Naive thymus-derived CD4-positive, alpha-beta T cell (primary cell): ENCODE measurements around the gene KCNIP4. TPM values are rescaled to one million over a fixed set of nuclear protein-coding genes. Genes with fewer than 3 reads are reported as not detected.

Source experiments
- ATAC-seq: fragments of 150-1000 bp; cut with Tn5 transposase; 2 replicates; pipeline ENCODE4 v1.10.0; 2021; ENCODE audit warnings: mild to moderate bottlenecking, moderate library complexity
- CTCF ChIA-PET: fragments of 350-600 bp; sonication (Branson Sonifier 250); formaldehyde crosslinking; loops from one replicate; lab custom pipeline; 2021; ENCODE audit warnings: antibody characterized with exemption; lab: Charles Lee
- POLR2A ChIA-PET: fragments of 350-600 bp; sonication (Branson Sonifier 250); formaldehyde crosslinking; loops from one replicate; lab custom pipeline; 2021; ENCODE audit warnings: antibody characterized with exemption, inconsistent platforms; lab: Charles Lee
- DNase-seq, 9 donors: peaks; one replicate each; pipeline versions ENCODE4 v3.0.0 to v3.0.0-alpha.2; 2020 to 2022; ENCODE audit warnings: mixed read lengths in 1 of 9
- H3K27ac ChIP-seq: one replicate; pipeline ENCODE4 v1.7.0; 2013; ENCODE audit warnings: mild to moderate bottlenecking, low read depth, low read length, moderate library complexity
- H3K27me3 ChIP-seq, 2 donors: one replicate each; pipeline ENCODE4 v1.7.0; 2013; ENCODE audit warnings: low read length in 2 of 2, mild to moderate bottlenecking in 2 of 2, moderate library complexity in 2 of 2; ENCODE audit not compliant: control insufficient read depth in 2 of 2, insufficient read depth in 2 of 2
- H3K36me3 ChIP-seq, 3 experiments: 1 replicate in 2 of 3; 2 replicates in 1 of 3; pipeline ENCODE4 v1.7.0; 2013; ENCODE audit warnings: low read length in 3 of 3, mild to moderate bottlenecking in 3 of 3, moderate library complexity in 1 of 3; ENCODE audit not compliant: insufficient read depth in 3 of 3, control insufficient read depth in 2 of 3
- H3K4me1 ChIP-seq, 2 donors: one replicate each; pipeline ENCODE4 v1.7.0; 2013; ENCODE audit warnings: low read length in 2 of 2, mild to moderate bottlenecking in 2 of 2, moderate library complexity in 1 of 2; ENCODE audit not compliant: control insufficient read depth in 2 of 2, insufficient read depth in 2 of 2
- H3K4me3 ChIP-seq: 2 replicates; pipeline ENCODE4 v1.7.0; 2013; ENCODE audit warnings: mild to moderate bottlenecking, low read length
- H3K9me3 ChIP-seq, 3 experiments: 1 replicate in 2 of 3; 2 replicates in 1 of 3; pipeline ENCODE4 v1.7.0; 2013; ENCODE audit warnings: low read length in 3 of 3; ENCODE audit not compliant: control insufficient read depth in 2 of 3
- H3K27ac Mint-ChIP-seq, 9 donors: one replicate each; pipeline ENCODE4 v1.8.0; 2020 to 2022; ENCODE audit warnings: mixed read lengths in 9 of 9, mild to moderate bottlenecking in 8 of 9, moderate library complexity in 5 of 9, inconsistent platforms in 2 of 9
- H3K27me3 Mint-ChIP-seq, 5 donors: one replicate each; pipeline ENCODE4 v1.8.0; 2021 to 2022; ENCODE audit warnings: mixed read lengths in 5 of 5, mild to moderate bottlenecking in 1 of 5
- H3K36me3 Mint-ChIP-seq, 5 donors: one replicate each; pipeline ENCODE4 v1.8.0; 2020 to 2022; ENCODE audit warnings: mixed read lengths in 5 of 5, mild to moderate bottlenecking in 3 of 5, inconsistent platforms in 1 of 5
- H3K4me1 Mint-ChIP-seq, 7 donors: one replicate each; pipeline ENCODE4 v1.8.0; 2020 to 2022; ENCODE audit warnings: mixed read lengths in 7 of 7, mild to moderate bottlenecking in 3 of 7, inconsistent platforms in 1 of 7
- H3K4me3 Mint-ChIP-seq, 10 donors: one replicate each; pipeline ENCODE4 v1.8.0; 2020 to 2022; ENCODE audit warnings: mild to moderate bottlenecking in 10 of 10, mixed read lengths in 10 of 10, moderate library complexity in 6 of 10, inconsistent platforms in 2 of 10
- H3K9me3 Mint-ChIP-seq, 11 donors: one replicate each; pipeline ENCODE4 v1.8.0; 2020 to 2022; ENCODE audit warnings: mixed read lengths in 11 of 11, mild to moderate bottlenecking in 4 of 11, inconsistent platforms in 1 of 11, moderate library complexity in 1 of 11
- intact Hi-C, 2 donors: fragments of 100-400 bp; cut with micrococcal nuclease; formaldehyde crosslinking; loops; one replicate each; pipeline ENCODE4 v1.15.1; 2023
- polyA plus RNA-seq, 2 donors: library from polyadenylated mRNA; unstranded; fragments of 300-500 nt; fragmentation: Illumina TruSeq; gene quantifications; one replicate each; pipeline ENCODE4 v1.2.3, GENCODE V29; 2021
- total RNA-seq, 6 experiments: library from RNA in 5 of 6; stranded (reverse) in 5 of 6; gene quantifications; 1 replicate in 5 of 6; 2 replicates in 1 of 6; pipeline ENCODE4 v1.2.3 and lab custom pipeline; 2021 to 2026

KCNIP4 gene
- total and polyA plus RNA-seq, 7 experiments from 2014 or later = 0.29 TPM; not detected in 6

DNA sequence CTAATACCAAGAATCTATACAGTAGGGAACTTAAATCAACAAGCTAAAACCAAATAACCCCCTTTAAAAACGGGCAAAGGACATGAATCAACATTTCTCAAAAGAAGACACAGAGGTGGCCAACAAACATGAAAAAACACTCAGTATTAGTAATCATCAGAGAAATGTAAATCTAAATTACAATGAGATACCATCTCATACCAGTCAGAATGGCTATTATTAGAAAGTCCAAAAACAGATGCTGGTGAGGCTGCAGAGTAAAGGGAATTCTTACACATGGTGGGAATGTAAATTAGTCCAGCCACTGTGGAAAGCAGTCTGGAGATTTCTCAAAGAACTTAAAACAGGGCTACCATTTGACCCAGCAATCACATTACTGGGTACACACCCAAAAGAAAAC, 1080.5 kb downstream of the KCNIP4 start:
- Histone ChIP-seq H3K4me1 (no peaks in the 10 kb centered on the region), H3K4me3 (no peak overlapping the region), H3K27ac (no peak overlapping the region), H3K9me3 (no peaks in the 10 kb centered on the region), H3K27me3 (no peaks in the 10 kb centered on the region), H3K36me3 (no peaks in the 10 kb centered on the region)
- CTCF ChIA-PET = no interaction called here
- DNase-seq = no peak
- intact Hi-C loops = no loop called here
- no peak for ATAC-seq
- Mint-ChIP-seq H3K4me3 (no peak overlapping the region), H3K9me3 (peaks cover 0 to 6% (median 1%) of the 10 kb centered on the region in 11 donors), H3K27me3 (no peaks in the 10 kb centered on the region), H3K36me3 (no peaks in the 10 kb centered on the region), H3K4me1 (peaks cover 0 to 6% (median 0%) of the 10 kb centered on the region in 7 donors), H3K27ac (no peak overlapping the region)
- POLR2A ChIA-PET = no interaction called here

DNA sequence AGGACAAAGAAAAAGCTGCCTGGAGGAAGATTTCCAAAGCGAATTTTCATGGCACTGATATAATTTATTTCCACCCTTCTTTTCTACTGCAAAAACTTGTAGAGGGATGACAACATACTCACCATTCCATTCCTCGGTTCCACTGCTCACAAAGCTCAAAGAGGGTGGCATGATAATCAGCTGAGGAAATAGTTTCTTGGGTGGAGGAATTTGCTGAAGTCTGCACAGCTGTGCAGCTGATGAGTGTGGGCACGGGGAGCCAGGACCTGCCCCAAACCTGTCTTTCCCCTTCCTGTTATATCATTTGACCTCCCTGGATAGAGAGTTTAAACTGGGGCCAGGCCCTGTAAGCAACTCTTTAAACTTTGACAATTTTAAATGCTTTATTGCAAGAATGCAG, 1087.7 kb downstream of the KCNIP4 start:
- CTCF ChIA-PET = no interaction called here
- Histone ChIP-seq H3K9me3 (no peaks in the 10 kb centered on the region), H3K36me3 (no peaks in the 10 kb centered on the region), H3K4me1 (no peaks in the 10 kb centered on the region), H3K4me3 (no peak overlapping the region), H3K27ac (no peak overlapping the region), H3K27me3 (no peaks in the 10 kb centered on the region)
- Mint-ChIP-seq H3K9me3 (peaks cover 0 to 11% (median 6%) of the 10 kb centered on the region in 11 donors), H3K36me3 (no peaks in the 10 kb centered on the region), H3K27me3 (no peaks in the 10 kb centered on the region), H3K4me3 (no peak overlapping the region), H3K27ac (no peak overlapping the region), H3K4me1 (peaks cover 0 to 4% (median 0%) of the 10 kb centered on the region in 7 donors)
- intact Hi-C loops = no loop called here
- ATAC-seq (no peak), DNase-seq (no peak)
- POLR2A ChIA-PET = no interaction called here

DNA sequence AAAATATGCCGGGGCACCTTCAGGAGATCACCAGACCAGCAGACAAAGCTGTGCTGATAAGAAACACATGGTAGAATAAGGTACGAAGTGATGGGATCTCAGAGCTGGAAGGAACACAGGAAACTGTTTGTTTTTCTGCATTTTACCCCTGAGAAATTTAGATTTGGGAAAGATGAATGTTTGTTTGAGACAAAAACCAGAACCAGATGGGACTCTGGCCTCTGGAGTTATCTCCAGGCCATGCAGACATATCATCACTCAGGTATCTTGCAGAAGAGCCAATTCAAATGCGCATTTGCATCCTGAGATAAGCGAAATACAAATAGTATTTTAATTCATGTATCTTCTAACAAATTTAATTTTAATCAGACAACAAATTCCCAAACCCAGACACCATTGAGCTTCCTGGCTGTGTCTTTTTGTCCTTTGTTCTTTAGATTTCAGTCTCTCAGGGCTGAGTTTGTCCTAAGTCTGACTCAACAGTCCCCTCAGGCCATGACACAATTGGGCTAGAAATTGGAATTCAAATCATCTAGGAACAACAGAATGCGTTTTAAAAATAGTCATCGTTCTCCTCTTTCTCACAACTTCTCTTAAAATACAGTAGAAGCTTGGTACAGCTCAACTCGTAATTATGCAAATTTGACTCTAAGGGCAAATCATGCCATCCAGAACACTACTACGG, 1089.3 kb downstream of the KCNIP4 start:
- intact Hi-C loops = loop anchor here in 1 of 2 donors (10.0 kb wide), 1 partner anchor 126 kb away; no protein-coding TSS in a partner anchor
- CTCF ChIA-PET = interaction anchor here (1.3 kb wide), 1 partner anchor 86 kb away, joined by 4 read pairs; no protein-coding TSS in a partner anchor

DNA sequence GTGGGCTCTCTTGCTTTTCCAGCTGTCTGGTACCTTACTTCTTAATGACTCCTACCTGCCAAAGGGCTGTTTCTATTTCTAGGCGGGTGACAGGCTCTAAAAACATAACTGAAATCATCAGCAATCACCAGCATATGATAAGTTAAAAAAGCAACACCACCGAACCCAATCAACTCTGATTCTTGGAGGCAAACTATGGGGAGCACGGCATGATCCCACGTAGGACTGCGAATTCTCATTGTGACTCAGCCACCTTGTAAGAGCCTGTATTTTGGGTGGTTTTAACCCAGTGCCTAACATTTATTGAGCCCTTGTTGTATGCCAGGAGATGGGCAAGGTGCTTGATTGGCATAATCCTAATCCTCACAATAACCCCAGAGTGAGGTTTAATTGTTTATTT, 1091.5 kb downstream of the KCNIP4 start:
- Mint-ChIP-seq H3K27me3 (no peaks in the 10 kb centered on the region), H3K36me3 (peaks cover 0 to 5% (median 0%) of the 10 kb centered on the region in 5 donors), H3K27ac (no peak overlapping the region), H3K9me3 (peaks cover 0 to 12% (median 6%) of the 10 kb centered on the region in 11 donors), H3K4me3 (no peak overlapping the region), H3K4me1 (peaks cover 0 to 4% (median 0%) of the 10 kb centered on the region in 7 donors)
- intact Hi-C loops = loop anchor here in 1 of 2 donors (10.0 kb wide), 1 partner anchor 128 kb away; no protein-coding TSS in a partner anchor
- ChIA-PET CTCF (no interaction called here), POLR2A (no interaction called here)
- no peak overlapping the region for H3K27ac ChIP-seq
- H3K4me1 ChIP-seq = no peaks in the 10 kb centered on the region
- H3K9me3 ChIP-seq = no peaks in the 10 kb centered on the region
- no peak overlapping the region for H3K4me3 ChIP-seq
- no peak for ATAC-seq
- DNase-seq = no peak
- no peaks in the 10 kb centered on the region for H3K36me3 ChIP-seq
- H3K27me3 ChIP-seq = no peaks in the 10 kb centered on the region

More for the DNA sequence above, 1089.3 kb downstream of the KCNIP4 start:
- H3K4me1 ChIP-seq = no peaks in the 10 kb centered on the region
- H3K4me3 Mint-ChIP-seq = no peak overlapping the region
- ATAC-seq (no peak), DNase-seq (no peak)
- H3K4me1 Mint-ChIP-seq = peaks cover 0 to 4% (median 0%) of the 10 kb centered on the region in 7 donors
- no peaks in the 10 kb centered on the region for H3K36me3 ChIP-seq
- no peaks in the 10 kb centered on the region for H3K36me3 Mint-ChIP-seq
- no peak overlapping the region for H3K27ac Mint-ChIP-seq
- H3K27ac ChIP-seq = no peak overlapping the region
- H3K4me3 ChIP-seq = no peak overlapping the region
- H3K9me3 ChIP-seq = no peaks in the 10 kb centered on the region
- no peaks in the 10 kb centered on the region for H3K27me3 Mint-ChIP-seq
- no peaks in the 10 kb centered on the region for H3K27me3 ChIP-seq
- POLR2A ChIA-PET = no interaction called here
- H3K9me3 Mint-ChIP-seq = peaks cover 0 to 13% (median 6%) of the 10 kb centered on the region in 11 donors

DNA sequence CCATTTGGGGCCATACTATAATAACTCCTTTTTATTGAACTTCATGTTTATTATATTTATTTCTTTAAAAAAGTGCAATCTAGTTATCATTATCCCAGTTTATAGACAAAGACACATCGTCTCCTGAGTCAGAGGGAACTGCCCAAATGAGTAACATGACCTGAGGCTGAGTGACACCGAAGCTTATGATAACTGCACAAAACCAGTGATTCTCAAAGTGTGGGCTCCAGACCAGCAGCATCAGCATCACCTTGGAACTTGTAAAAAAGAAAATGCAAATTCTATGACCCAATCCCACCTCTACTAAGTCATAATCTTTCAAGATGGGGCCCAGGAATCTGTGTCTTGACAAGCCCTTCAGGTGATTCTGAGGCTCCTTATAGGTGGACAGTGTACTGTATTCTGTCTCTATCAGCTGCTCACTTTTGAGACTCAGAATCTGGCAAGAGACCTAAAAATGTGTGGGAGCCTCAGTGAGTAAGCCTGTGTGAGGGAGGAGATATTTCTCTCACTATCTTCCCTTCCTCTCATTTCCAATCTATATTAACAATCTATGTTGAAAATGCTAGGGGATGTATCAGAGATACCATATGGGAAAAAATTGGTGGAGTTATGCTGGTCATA, 1101.3 kb downstream of the KCNIP4 start:
- H3K27me3 ChIP-seq = no peaks in the 10 kb centered on the region
- no peaks in the 10 kb centered on the region for H3K9me3 ChIP-seq
- no peak overlapping the region for H3K27ac ChIP-seq
- ChIA-PET POLR2A (no interaction called here), CTCF (no interaction called here)
- no peak for ATAC-seq
- Mint-ChIP-seq H3K4me3 (no peak overlapping the region), H3K36me3 (peaks cover 0 to 2% (median 0%) of the 10 kb centered on the region in 5 donors), H3K27ac (no peak overlapping the region), H3K9me3 (peaks cover 4 to 11% (median 8%) of the 10 kb centered on the region in 11 donors), H3K4me1 (no peaks in the 10 kb centered on the region), H3K27me3 (peaks cover 0 to 4% (median 0%) of the 10 kb centered on the region in 5 donors)
- no peaks in the 10 kb centered on the region for H3K4me1 ChIP-seq
- DNase-seq = no peak
- H3K4me3 ChIP-seq = no peak overlapping the region
- no peaks in the 10 kb centered on the region for H3K36me3 ChIP-seq
- intact Hi-C loops = no loop called here

DNA sequence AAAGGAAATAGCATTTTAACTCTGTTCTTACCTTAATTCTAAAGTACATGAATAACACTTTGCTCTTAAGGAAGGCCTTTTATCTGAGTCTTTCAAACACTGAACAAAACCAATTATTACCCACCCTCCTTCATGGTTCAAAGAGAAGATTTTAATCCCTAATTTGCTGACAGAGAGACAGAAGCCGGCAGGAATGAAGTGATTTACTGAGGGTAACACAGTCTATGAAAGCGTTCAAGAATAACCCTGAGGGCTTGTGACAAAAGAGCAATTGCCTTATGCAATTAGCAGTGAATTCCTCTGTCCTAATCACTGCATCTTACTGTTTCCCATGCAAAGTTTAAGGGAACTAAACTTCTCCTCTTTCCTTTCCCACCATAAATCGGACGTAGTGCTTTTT, 1104.3 kb downstream of the KCNIP4 start:
- Mint-ChIP-seq H3K36me3 (no peaks in the 10 kb centered on the region), H3K4me1 (peaks cover 0 to 2% (median 0%) of the 10 kb centered on the region in 7 donors), H3K4me3 (no peak overlapping the region), H3K9me3 (peaks cover 0 to 10% (median 6%) of the 10 kb centered on the region in 11 donors), H3K27me3 (peaks cover 0 to 4% (median 0%) of the 10 kb centered on the region in 5 donors), H3K27ac (no peak overlapping the region)
- ChIA-PET POLR2A (no interaction called here), CTCF (no interaction called here)
- no peak for DNase-seq
- Histone ChIP-seq H3K36me3 (no peaks in the 10 kb centered on the region), H3K27ac (no peak overlapping the region), H3K9me3 (no peaks in the 10 kb centered on the region), H3K4me1 (no peaks in the 10 kb centered on the region), H3K4me3 (no peak overlapping the region), H3K27me3 (no peaks in the 10 kb centered on the region)
- intact Hi-C loops = no loop called here
- ATAC-seq = no peak
